Brain microvascular endothelial cell (primary cell): ENCODE results near the gene OARD1.
"Not testable (repeated sequence)": the region's sequence is repeated elsewhere in the genome, so short reads cannot be mapped to it uniquely, and the experiment has no call there.

Source experiments
- DNase-seq: peaks from one replicate; pipeline ENCODE4 v3.0.0-alpha.2; 2020
- H3K27ac ChIP-seq: fragments of 250-450 bp; sonication (Bioruptor Pico); 2 replicates; pipeline ENCODE4 v1.5.1; 2020; ENCODE audit warnings: mild to moderate bottlenecking, moderate library complexity
- H3K27me3 ChIP-seq: fragments of 250-450 bp; sonication (Bioruptor Pico); replicated peaks from 2 replicates; pipeline ENCODE4 v1.5.1; 2020; ENCODE audit warnings: mild to moderate bottlenecking
- H3K36me3 ChIP-seq: fragments of 250-450 bp; sonication (Bioruptor Pico); replicated peaks from 2 replicates; pipeline ENCODE4 v1.5.1; 2020; ENCODE audit warnings: mild to moderate bottlenecking
- H3K4me3 ChIP-seq: 2 replicates; pipeline ENCODE4 v1.5.1; 2011; ENCODE audit warnings: low read depth, mild to moderate bottlenecking, control low read depth, low read length, moderate library complexity
- in situ Hi-C: cut with HindIII; loops from 2 replicates; pipeline ENCODE4 v1.10.0; 2017; ENCODE audit warnings: low sequenced_read_pairs, low pct_ligation_motif_present
- TF ChIP-seq, protein P1 (sequence below): IDR thresholded peaks from 2 replicates; pipeline ENCODE4 v1.5.1; 2011; ENCODE audit warnings: low read depth, mild to moderate bottlenecking, moderate library complexity, low read length, control low read depth, inconsistent platforms; ENCODE audit errors: missing control alignments

Gene OARD1, protein sequence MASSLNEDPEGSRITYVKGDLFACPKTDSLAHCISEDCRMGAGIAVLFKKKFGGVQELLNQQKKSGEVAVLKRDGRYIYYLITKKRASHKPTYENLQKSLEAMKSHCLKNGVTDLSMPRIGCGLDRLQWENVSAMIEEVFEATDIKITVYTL

DNA sequence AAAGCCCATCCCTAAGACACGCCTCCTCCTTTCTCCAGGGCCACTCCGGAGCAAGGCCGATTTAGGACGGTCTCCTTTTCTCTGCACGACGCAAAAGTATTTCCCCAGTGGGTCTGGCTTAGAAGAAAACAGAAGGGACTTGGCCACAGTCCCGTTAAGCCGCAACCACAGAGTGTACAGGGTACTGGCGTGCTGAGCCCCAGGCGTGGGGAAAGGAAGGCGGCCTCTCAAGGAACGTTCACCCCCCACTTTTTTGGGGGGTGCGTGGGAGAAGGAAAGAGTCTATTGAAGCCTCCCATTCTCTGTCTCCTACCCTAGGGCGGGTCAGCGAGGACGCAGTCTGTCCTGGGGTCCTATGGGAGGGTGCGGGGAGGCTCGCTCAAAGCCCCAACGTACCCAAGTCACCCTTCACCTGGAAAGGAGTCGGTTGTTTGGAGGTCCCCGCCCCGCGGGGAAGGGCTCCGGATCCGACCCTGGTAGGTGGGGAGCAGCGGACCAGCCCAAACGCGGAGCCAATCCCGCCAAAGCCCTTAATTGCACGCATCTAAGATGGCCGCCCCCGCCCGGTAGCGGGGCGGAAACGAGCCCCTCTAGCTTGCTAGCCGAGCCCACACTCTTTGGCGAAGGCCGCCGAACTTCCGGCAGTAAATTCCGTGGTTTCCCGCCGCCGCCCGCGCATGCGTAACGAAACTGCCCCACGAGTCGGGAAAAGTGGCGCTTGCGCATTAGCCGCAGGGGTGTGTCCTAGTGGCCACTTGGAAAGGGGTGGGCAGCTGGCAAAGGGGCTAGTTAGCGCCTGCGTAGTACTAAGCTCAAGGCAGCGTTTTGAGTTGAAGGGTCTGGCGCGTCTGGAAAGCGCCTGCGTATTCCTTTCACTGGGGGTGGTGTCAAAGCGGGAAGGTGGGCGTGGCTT is at the start of gene OARD1:
Gene OARD1, minus strand, starts transcription at position 434 of the 913 bp plus-strand sequence. CDS start 722 bp downstream, outside the sequence.
- peak; percentile 99 for DNase-seq
- Histone ChIP-seq H3K36me3 (no peaks in the 10 kb centered on the region), H3K27ac (peak within 1 kb of the TSS; percentile 93), H3K27me3 (no peaks in the 10 kb centered on the region), H3K4me3 (peak within 1 kb of the TSS; percentile 89)
- TF ChIP-seq, protein P1, sequence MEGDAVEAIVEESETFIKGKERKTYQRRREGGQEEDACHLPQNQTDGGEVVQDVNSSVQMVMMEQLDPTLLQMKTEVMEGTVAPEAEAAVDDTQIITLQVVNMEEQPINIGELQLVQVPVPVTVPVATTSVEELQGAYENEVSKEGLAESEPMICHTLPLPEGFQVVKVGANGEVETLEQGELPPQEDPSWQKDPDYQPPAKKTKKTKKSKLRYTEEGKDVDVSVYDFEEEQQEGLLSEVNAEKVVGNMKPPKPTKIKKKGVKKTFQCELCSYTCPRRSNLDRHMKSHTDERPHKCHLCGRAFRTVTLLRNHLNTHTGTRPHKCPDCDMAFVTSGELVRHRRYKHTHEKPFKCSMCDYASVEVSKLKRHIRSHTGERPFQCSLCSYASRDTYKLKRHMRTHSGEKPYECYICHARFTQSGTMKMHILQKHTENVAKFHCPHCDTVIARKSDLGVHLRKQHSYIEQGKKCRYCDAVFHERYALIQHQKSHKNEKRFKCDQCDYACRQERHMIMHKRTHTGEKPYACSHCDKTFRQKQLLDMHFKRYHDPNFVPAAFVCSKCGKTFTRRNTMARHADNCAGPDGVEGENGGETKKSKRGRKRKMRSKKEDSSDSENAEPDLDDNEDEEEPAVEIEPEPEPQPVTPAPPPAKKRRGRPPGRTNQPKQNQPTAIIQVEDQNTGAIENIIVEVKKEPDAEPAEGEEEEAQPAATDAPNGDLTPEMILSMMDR = no peak
- in situ Hi-C loops = no loop called here

GRCh38 chr6:41120058-41120457 is 47.9 kb upstream of the OARD1 start:
- H3K36me3 ChIP-seq = no peaks in the 10 kb centered on the region
- TF ChIP-seq, protein P1 = no peak
- DNase-seq = no peak
- no peaks in the 10 kb centered on the region for H3K27me3 ChIP-seq
- in situ Hi-C loops = no loop called here
- no peak overlapping the region for H3K27ac ChIP-seq
- H3K4me3 ChIP-seq = no peak overlapping the region

GRCh38 chr6:41119508-41119907 is 47.4 kb upstream of the OARD1 start:
- in situ Hi-C loops = no loop called here
- H3K27me3 ChIP-seq = no peaks in the 10 kb centered on the region
- TF ChIP-seq, protein P1 = no peak
- no peak for DNase-seq
- no peaks in the 10 kb centered on the region for H3K36me3 ChIP-seq
- no peak overlapping the region for H3K27ac ChIP-seq
- H3K4me3 ChIP-seq = no peak overlapping the region

DNA sequence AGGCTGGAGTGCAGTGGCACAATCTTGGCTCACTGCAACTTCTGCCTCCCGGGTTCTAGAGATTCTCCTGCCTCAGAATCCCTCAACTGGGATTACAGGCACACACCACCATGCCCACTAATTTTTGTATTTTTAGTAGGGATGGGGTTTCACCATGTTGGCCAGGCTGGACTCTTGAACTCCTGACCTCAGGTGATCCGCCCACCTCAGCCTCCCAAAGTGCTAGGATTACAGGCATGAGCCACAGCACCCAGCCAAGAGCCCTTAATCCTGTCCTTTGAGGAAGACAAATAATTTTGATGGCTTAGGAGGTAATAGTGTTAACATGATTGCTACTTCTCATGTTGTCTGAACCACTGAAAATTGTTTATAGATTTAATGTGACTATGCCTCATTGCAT is 42.9 kb upstream of the OARD1 start:
- H3K36me3 ChIP-seq, H3K4me3 ChIP-seq, H3K27me3 ChIP-seq, DNase-seq, H3K27ac ChIP-seq, in situ Hi-C loops: not testable (repeated sequence)

DNA sequence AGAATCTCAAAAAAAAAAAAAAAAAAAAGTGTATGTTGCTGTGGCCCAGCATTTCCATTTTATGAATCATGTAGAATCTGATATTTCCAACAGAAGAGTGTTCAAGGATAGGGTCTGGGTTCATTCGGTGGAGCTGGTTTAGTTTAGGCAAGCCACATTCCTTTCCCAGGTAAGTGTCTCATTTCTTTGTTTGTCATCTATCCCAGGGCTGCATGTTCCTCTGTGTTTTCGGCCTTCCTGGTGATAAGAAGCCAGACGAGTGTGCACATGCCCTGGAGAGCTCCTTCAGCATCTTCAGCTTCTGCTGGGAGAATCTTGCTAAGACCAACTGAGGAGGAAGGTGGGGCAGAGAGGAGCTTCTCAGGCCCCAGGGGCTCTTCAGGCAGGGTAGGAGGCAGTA is 38.9 kb upstream of the OARD1 start:
- no peak for DNase-seq
- Histone ChIP-seq H3K27me3 (no peaks in the 10 kb centered on the region), H3K4me3 (no peak overlapping the region), H3K27ac (no peak overlapping the region), H3K36me3 (no peaks in the 10 kb centered on the region)
- TF ChIP-seq, protein P1 = no peak
- in situ Hi-C loops = no loop called here

DNA sequence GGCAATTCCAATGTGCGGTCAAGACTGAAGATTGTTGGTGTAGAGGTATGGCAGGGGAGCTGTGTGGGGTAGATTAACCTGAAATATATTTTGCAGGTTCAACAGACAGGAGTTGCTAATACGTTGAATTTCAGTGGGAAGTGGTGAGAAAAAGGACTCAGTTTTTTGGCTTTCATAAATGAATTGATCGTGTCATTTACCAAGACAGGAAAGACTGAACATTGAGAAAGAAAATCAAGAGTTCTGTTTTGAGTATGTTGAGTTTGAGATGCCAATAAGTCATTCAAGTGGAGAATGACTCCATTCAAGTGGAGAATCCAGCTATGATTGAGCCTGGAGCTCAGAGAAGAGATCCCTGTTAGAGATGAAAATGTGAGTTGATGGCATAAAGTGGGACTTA is 31.7 kb upstream of the OARD1 start:
- no peak overlapping the region for H3K4me3 ChIP-seq
- H3K36me3 ChIP-seq = peaks cover 4% of the 10 kb centered on the region
- H3K27ac ChIP-seq = no peak overlapping the region
- H3K27me3 ChIP-seq = no peaks in the 10 kb centered on the region
- TF ChIP-seq, protein P1 = no peak
- no peak for DNase-seq
- in situ Hi-C loops = no loop called here
